ENCODE data around the gene VSTM5. TPM values are rescaled to one million over a fixed set of nuclear protein-coding genes. Genes with fewer than 3 reads are reported as not detected.

VSTM5 gene
- total and polyA plus RNA-seq, 2 of the 8 experiments (the other 6 are each of a cell fraction or from before 2014, with no cell fraction given): 0.22 to 0.70 TPM

- Histone ChIP-seq H4K91ac (replicated peaks; ENCODE audit: insufficient read length, low read length) (no peak overlapping the region), H3K4me2 (ENCODE audit: insufficient read depth in 1 of 2, low read depth in 2 of 2, low read length in 2 of 2) (peak overlapping the region; percentile 51 to 66), H3K4me3 (ENCODE audit: extremely low read depth in 1 of 4, insufficient read depth in 2 of 4, low read depth in 3 of 4, low read length in 4 of 4) (peak overlapping the region; percentile 93 to 99 (median 95)), H3K23ac (ENCODE audit: insufficient read length) (no peak overlapping the region), H4K20me1 (replicated peaks in 1 of 2; ENCODE audit: control insufficient read depth in 1 of 2, insufficient read depth in 2 of 2, low read length in 2 of 2) (peaks cover 6 to 11% of the 10 kb centered on the region in 2 experiments), H3K4me1 (replicated peaks in 1 of 4; ENCODE audit: control insufficient read depth in 3 of 4, insufficient read depth in 4 of 4, low read length in 3 of 4) (peaks cover 0 to 4% (median 1%) of the 10 kb centered on the region in 4 experiments; a peak in 1 of 7 replicates), H3K14ac (ENCODE audit: insufficient read length) (no peak overlapping the region), H2AK5ac (ENCODE audit: low read depth, low read length) (no peak overlapping the region), H3K18ac (ENCODE audit: extremely low read depth, low read length) (0 out of 2 replicates have a peak overlapping the region, but pooled peaks have one; percentile 20), H2AFZ (ENCODE audit: low read length) (no peak overlapping the region), H3K79me1 (ENCODE audit: low read depth, low read length) (peaks cover 3% of the 10 kb centered on the region; the same call in 1 of the 2 replicates), H3K23me2 (ENCODE audit: low read depth, low read length) (no peaks in the 10 kb centered on the region; the same call in 1 of the 2 replicates), H3K4ac (replicated peaks; ENCODE audit: insufficient read length, low read depth, low read length) (no peak overlapping the region), H3K36me3 (ENCODE audit: control insufficient read depth in 2 of 4, insufficient read depth in 4 of 4, low read length in 3 of 4) (peaks cover 0 to 27% (median 5%) of the 10 kb centered on the region in 4 experiments; a peak in 5 of 8 replicates), H3K27me3 (replicated peaks in 1 of 4; ENCODE audit: control insufficient read depth in 3 of 4, extremely low read depth in 1 of 4, insufficient read depth in 3 of 4, low read length in 3 of 4) (no peaks in the 10 kb centered on the region), H2BK12ac (ENCODE audit: low read depth, low read length) (no peak overlapping the region), H2BK15ac (ENCODE audit: low read length) (no peak overlapping the region), H2BK5ac (ENCODE audit: low read depth, low read length) (peak overlapping the region; percentile 97), H3K56ac (replicated peaks; ENCODE audit: insufficient read length, low read depth, low read length) (no peak overlapping the region), H2BK20ac (ENCODE audit: low read length) (no peak overlapping the region), H3K27ac (ENCODE audit: low read depth, low read length) (peak overlapping the region; percentile 95), H4K5ac (ENCODE audit: insufficient read length, low read depth, low read length) (no peak overlapping the region), H4K8ac (ENCODE audit: extremely low read depth, insufficient read depth, low read length) (no peak overlapping the region), H3K79me2 (ENCODE audit: control insufficient read depth in 1 of 2, insufficient read depth in 2 of 2, low read length in 2 of 2) (peaks cover 15 to 59% of the 10 kb centered on the region in 2 experiments), H2BK120ac (replicated peaks; ENCODE audit: low read depth, low read length) (no peak overlapping the region), H3K9ac (replicated peaks in 1 of 4; ENCODE audit: extremely low read depth in 1 of 4, low read depth in 3 of 4, low read length in 3 of 4) (peak overlapping the region in 3 of 4 experiments; percentile 96 to 99 (median 96); a peak in 5 of 7 replicates), H3K9me3 (ENCODE audit: insufficient read depth in 2 of 2, low read depth in 1 of 2, low read length in 1 of 2) (no peaks in the 10 kb centered on the region)
- FAIRE-seq (no peak), DNase-seq (ENCODE audit: low read depth in 1 of 2, low spot score in 2 of 2) (no peak)
- WGBS, 2 experiments (ENCODE audit: extremely low coverage in 1 of 2, insufficient coverage in 1 of 2, insufficient read length in 1 of 2, insufficient replicate concordance in 2 of 2, low coverage in 1 of 2, low lambda C conversion rate in 2 of 2, missing lambda C conversion rate in 1 of 2): 2% methylated on average over 13 of the region's 13 CpGs; no CpG with 5 or more reads in 1 of the 2 experiments
- no peak for TF ChIP-seq RXRA (IDR thresholded peaks at IDR 0.05; ENCODE audit: insufficient read depth, low read depth, low read length)
- TF ChIP-seq KDM4A (IDR thresholded peaks at IDR 0.05; ENCODE audit: low read depth, low read length, severe bottlenecking): no peak
- TF ChIP-seq SUZ12 (IDR thresholded peaks at IDR 0.05; ENCODE audit: low read length): no peak
- TF ChIP-seq POLR2A (IDR thresholded peaks at IDR 0.05; ENCODE audit: control extremely low read depth in 1 of 2, low read depth in 2 of 2, low read length in 2 of 2): no peak
- TF ChIP-seq SAP30 (IDR thresholded peaks at IDR 0.05; ENCODE audit: insufficient read depth, insufficient replicate concordance, low read length): peak; percentile 65
- TF ChIP-seq SIN3A (conservative IDR thresholded peaks at IDR 0.05 in 1 of 2, IDR thresholded peaks at IDR 0.05 in 1 of 2; ENCODE audit: low read depth in 1 of 2, low read length in 2 of 2): peak in 1 of 2 experiments; percentile 46; a peak in 1 of 4 replicates
- no peak for TF ChIP-seq KDM1A (IDR thresholded peaks at IDR 0.05; ENCODE audit: borderline replicate concordance, low read length)
- POLR2A ChIA-PET (ENCODE audit: partially characterized antibody): interaction anchor here (0.9 to 7.3 kb wide), 7 partner anchors 12 to 56 kb away, joined by 3 to 134 read pairs (median 4); partner anchors contain the start of genes C11orf54 and TAF1D
- CTCF ChIA-PET (ENCODE audit: partially characterized antibody): no interaction called here
Observed at GRCh38 chr11:93784935-93785360, 65.5 kb downstream of the VSTM5 start.
